GM12878 (cell line): ENCODE results near the gene SPRED3. TPM values are rescaled to one million over a fixed set of nuclear protein-coding genes. Genes with fewer than 3 reads are reported as not detected.

ENCODE experiments used
- ATAC-seq: fragments of 200-7000 bp; cut with Tn5 transposase; 3 replicates; pipeline ENCODE4 v1.9.1; 2020; ENCODE audit warnings: mild to moderate bottlenecking, moderate library complexity
- BruUV-seq: library from RNA; stranded (reverse); fragments of 400-500 nt; replicated peaks from 2 replicates; lab custom pipeline; 2021; lab: Mats Ljungman, UMichigan
- CTCF ChIA-PET: fragments of 300-600 bp; sonication (Branson Sonifier 250); formaldehyde crosslinking; extraction: SDS; loops from one replicate; lab custom pipeline; 2021; ENCODE audit warnings: inconsistent platforms; lab: Yijun Ruan, JAX
- POLR2A ChIA-PET: fragments of 350-600 bp; formaldehyde crosslinking; extraction: SDS; loops from one replicate; lab custom pipeline; 2021; ENCODE audit warnings: inconsistent platforms; lab: Charles Lee
- RAD21 ChIA-PET: fragments of 300-600 bp; sonication (Branson Sonifier 250); formaldehyde crosslinking; loops from one replicate; lab custom pipeline; 2023; ENCODE audit warnings: antibody characterized with exemption; ENCODE audit not compliant: unreplicated experiment; lab: Charles Lee
- SMC1A ChIA-PET: fragments of 300-600 bp; sonication (Branson Sonifier 250); formaldehyde crosslinking; loops from one replicate; lab custom pipeline; 2023; ENCODE audit not compliant: unreplicated experiment, uncharacterized antibody; lab: Charles Lee
- DNase-seq: peaks from one replicate; pipeline ENCODE4 v3.0.0-alpha.2; 2011; ENCODE audit warnings: low read depth, low spot score
- FAIRE-seq: peaks from 3 replicates; lab custom pipeline; 2011; peaks lifted over from hg19 to GRCh38; lab: Jason Lieb, UNC
- H2AFZ ChIP-seq: 2 replicates; pipeline ENCODE4 v1.6.0; 2011; ENCODE audit warnings: low read depth, low read length, control low read depth; ENCODE audit not compliant: control insufficient read depth
- H3K27ac ChIP-seq: 2 replicates; pipeline ENCODE4 v1.5.1; 2011; ENCODE audit warnings: control low read depth; ENCODE audit not compliant: control insufficient read depth, insufficient read depth
- H3K27me3 ChIP-seq, 2 experiments: replicated peaks in 1 of 2; 2 replicates each; pipeline versions ENCODE4 v1.6.0 to v1.6.1; 2011; ENCODE audit warnings: low read length in 1 of 2; ENCODE audit not compliant: control insufficient read depth in 2 of 2, insufficient read depth in 2 of 2
- H3K36me3 ChIP-seq, 2 experiments: 2 replicates each; pipeline ENCODE4 v1.5.1; 2011; ENCODE audit warnings: low read length in 1 of 2; ENCODE audit not compliant: control insufficient read depth in 2 of 2, insufficient read depth in 2 of 2
- H3K4me1 ChIP-seq: 2 replicates; pipeline ENCODE4 v1.6.1; 2011; ENCODE audit warnings: mild to moderate bottlenecking, low read length, moderate library complexity, mixed read lengths; ENCODE audit not compliant: control insufficient read depth, insufficient read depth
- H3K4me2 ChIP-seq: 2 replicates; pipeline ENCODE4 v1.6.0; 2011; ENCODE audit warnings: control low read depth; ENCODE audit not compliant: control insufficient read depth, insufficient read depth
- H3K4me3 ChIP-seq: fragments of 200-600 bp; sonication (generic); 2 replicates; pipeline ENCODE4 v1.5.1; 2016
- H3K79me2 ChIP-seq: 2 replicates; pipeline ENCODE4 v1.6.0; 2011; ENCODE audit warnings: low read length; ENCODE audit not compliant: control insufficient read depth, insufficient read depth
- H3K9ac ChIP-seq: 2 replicates; pipeline ENCODE4 v1.8.0; 2011; ENCODE audit warnings: low read length, control low read depth, mixed read lengths; ENCODE audit not compliant: control insufficient read depth, insufficient read depth
- H3K9me3 ChIP-seq: replicated peaks from 3 replicates; pipeline ENCODE4 v1.5.1; 2011; ENCODE audit warnings: mild to moderate bottlenecking, low read length; ENCODE audit not compliant: control insufficient read depth, insufficient read depth
- H4K20me1 ChIP-seq: 2 replicates; pipeline ENCODE4 v1.6.0; 2011; ENCODE audit not compliant: control insufficient read depth, insufficient read depth
- ASH2L ChIP-seq: fragments of 300-600, 200-600 bp; sonication (generic); IDR thresholded peaks from 2 replicates; pipeline ENCODE4 v1.6.1; 2017; ENCODE audit warnings: low read depth, mild to moderate bottlenecking, borderline replicate concordance
- BCL3 ChIP-seq: IDR thresholded peaks from 2 replicates; pipeline ENCODE4 v1.6.1; 2011; ENCODE audit warnings: borderline replicate concordance, low read depth, mild to moderate bottlenecking, moderate library complexity, low read length; ENCODE audit not compliant: insufficient read depth, poor library complexity, severe bottlenecking
- CEBPB ChIP-seq, 2 experiments: fragments of 150-350 bp in 1 of 2; IDR thresholded peaks; 2 replicates each; pipeline ENCODE4 v1.6.1; 2012 to 2014; ENCODE audit warnings: low read depth in 2 of 2, low read length in 2 of 2, borderline replicate concordance in 1 of 2, inconsistent platforms in 1 of 2
- E2F4 ChIP-seq: IDR thresholded peaks from 2 replicates; pipeline ENCODE4 v1.6.1; 2012; ENCODE audit warnings: low read depth, low read length, improper control_type of control experiment
- HSF1 ChIP-seq: fragments of 150-350 bp; IDR thresholded peaks from 2 replicates; pipeline ENCODE4 v1.6.1; 2014; ENCODE audit warnings: mild to moderate bottlenecking, low read depth, low read length
- KAT2A ChIP-seq: conservative IDR thresholded peaks from 2 replicates; pipeline ENCODE4 v1.6.1; 2011; ENCODE audit warnings: low read depth, low read length; ENCODE audit not compliant: control insufficient read depth
- MYB ChIP-seq: fragments of 150-350 bp; IDR thresholded peaks from 2 replicates; pipeline ENCODE4 v1.6.1; 2014; ENCODE audit warnings: mild to moderate bottlenecking, low read depth, low read length, borderline replicate concordance
- POLR2AphosphoS5 ChIP-seq: IDR thresholded peaks from 2 replicates; pipeline ENCODE4 v1.6.1; 2011; ENCODE audit warnings: mild to moderate bottlenecking, low read length, inconsistent platforms
- POU2F2 ChIP-seq: IDR thresholded peaks from 3 replicates; pipeline ENCODE4 v1.6.1; 2011; ENCODE audit warnings: low read depth, mild to moderate bottlenecking, low read length, borderline replicate concordance
- RB1 ChIP-seq: fragments of 450-650 bp; formaldehyde crosslinking; IDR thresholded peaks from 2 replicates; pipeline ENCODE4 v1.6.1; 2017; ENCODE audit warnings: mild to moderate bottlenecking, borderline replicate concordance
- RCOR1 ChIP-seq: conservative IDR thresholded peaks from 2 replicates; pipeline ENCODE4 v1.6.1; 2012; ENCODE audit warnings: low read depth, low read length, improper control_type of control experiment
- RFX5 ChIP-seq: IDR thresholded peaks from 2 replicates; pipeline ENCODE4 v1.6.1; 2011; ENCODE audit warnings: low read depth, low read length, improper control_type of control experiment
- RUNX3 ChIP-seq: IDR thresholded peaks from 2 replicates; pipeline ENCODE4 v1.6.1; 2012; ENCODE audit warnings: low read length, inconsistent platforms
- SREBF2 ChIP-seq: IDR thresholded peaks from 2 replicates; pipeline ENCODE4 v1.6.1; 2012; ENCODE audit warnings: mild to moderate bottlenecking, low read length
- TARDBP ChIP-seq: IDR thresholded peaks from 2 replicates; pipeline ENCODE4 v1.6.1; 2016; ENCODE audit warnings: borderline replicate concordance
- TCF7 ChIP-seq: IDR thresholded peaks from 2 replicates; pipeline ENCODE4 v1.6.1; 2014; ENCODE audit warnings: antibody characterized with exemption, borderline replicate concordance
- WGBS: methylation state at CpG from one replicate; pipeline ENCODE4 v1.1.6; 2016; ENCODE audit warnings: low lambda C conversion rate; ENCODE audit not compliant: insufficient replicate concordance, insufficient coverage; ENCODE audit errors: missing lambda C conversion rate; 5-methylcytosine and 5-hydroxymethylcytosine counted together
- in situ Hi-C: fragments of 300-500 bp; cut with MboI; formaldehyde crosslinking; loops from 9 replicates; pipeline ENCODE4 v1.14.3; 2018; ENCODE audit warnings: mixed read lengths
- intact Hi-C: fragments of 100-400 bp; cut with micrococcal nuclease; formaldehyde crosslinking; loops from one replicate; pipeline ENCODE4 v1.14.2; 2022; ENCODE audit not compliant: unreplicated experiment
- polyA plus RNA-seq, 11 experiments: library from polyadenylated mRNA; depleted of rRNA in 4 of 11; unstranded in 6 of 11; stranded (reverse) in 5 of 11; fragments of >200 nt; fragmentation: Nextera tagmentation in 4 of 11; fragmentation: Illumina TruSeq in 1 of 11; extraction: Ambion mirVana in 4 of 11; extraction: Trizol in 1 of 11; gene quantifications; 1 replicate in 1 of 11; 2 replicates in 10 of 11; pipeline versions ENCODE4 v1.2.1 to v1.2.3, GENCODE V29; 2011 to 2016; ENCODE audit warnings: inconsistent platforms in 2 of 11, missing spikeins in 2 of 11, low read depth in 1 of 11
- total RNA-seq, 4 experiments: library from RNA; depleted of rRNA in 3 of 4; stranded (reverse); fragments of >200 nt in 3 of 4; fragmentation: Illumina TruSeq in 1 of 4; extraction: Trizol in 1 of 4; gene quantifications; 2 replicates each; pipeline versions ENCODE4 v1.2.1 to v1.2.3, GENCODE V29; 2013 to 2021
- TF ChIP-seq, protein P1 (sequence below): IDR thresholded peaks from 2 replicates; pipeline ENCODE4 v1.6.1; 2011; ENCODE audit warnings: low read depth, low read length, improper control_type of control experiment, borderline replicate concordance

The SPRED3 gene
- total and polyA plus RNA-seq, 10 of the 15 experiments (the other 5 are each of a cell fraction or from before 2014, with no cell fraction given), result 0.09 to 1.5 (median 0.31) TPM; not detected in 2

DNA sequence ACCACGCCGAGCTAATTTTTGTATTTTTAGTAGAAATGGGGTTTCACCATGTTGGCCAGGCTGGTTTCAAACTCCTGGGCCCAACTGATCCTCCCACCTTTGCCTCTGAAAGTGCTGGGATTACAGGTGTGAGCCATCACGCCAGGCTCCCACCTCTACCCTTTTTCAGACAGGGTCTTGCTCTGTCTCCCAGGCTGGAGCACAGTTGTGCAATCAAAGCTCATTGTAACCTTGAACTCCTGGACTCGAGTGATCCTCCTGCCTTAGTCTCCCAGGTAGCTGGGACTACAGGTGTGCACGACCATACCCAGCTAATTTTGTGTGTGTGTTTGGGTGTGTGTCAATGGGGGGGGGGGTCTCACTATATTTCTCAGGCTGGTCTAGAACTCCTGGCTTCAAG, 35.8 kb downstream of the SPRED3 start:
- ChIA-PET POLR2A (interaction anchor here (0.6 kb wide), 1 partner anchor 238 kb away, joined by 4 read pairs; no protein-coding TSS in a partner anchor), SMC1A (no interaction called here), CTCF (interaction anchor here (2.1 kb wide), 1 partner anchor 22 kb away, joined by 9 read pairs; the partner anchor contains the start of gene FAM98C), RAD21 (interaction anchor here (0.7 kb wide), 1 partner anchor 21 kb away, joined by 3 read pairs; no protein-coding TSS in a partner anchor)
- Histone ChIP-seq H3K27me3 (no peaks in the 10 kb centered on the region; a peak in 1 of 4 replicates), H3K4me3 (no peak overlapping the region), H3K27ac (no peak overlapping the region), H2AFZ (no peak overlapping the region), H3K9ac (no peak overlapping the region), H3K9me3 (no peaks in the 10 kb centered on the region), H3K36me3 (no peaks in the 10 kb centered on the region), H3K4me2 (no peak overlapping the region), H4K20me1 (no peaks in the 10 kb centered on the region), H3K4me1 (peaks cover 16% of the 10 kb centered on the region), H3K79me2 (no peaks in the 10 kb centered on the region)
- 34% methylated on average over 5 of the region's 5 CpGs for WGBS
- FAIRE-seq, result no peak
- intact Hi-C loops, result no loop called here
- no TSS peak for BruUV-seq
- DNase-seq, result no peak
- in situ Hi-C loops, result loop anchor here (25.0 kb wide), 1 partner anchor 213 kb away; the partner anchor contains the start of gene ACTN4
- no peak for ATAC-seq
- TF ChIP-seq BCL3 (no peak), KAT2A (no peak), POLR2AphosphoS5 (no peak), TCF7 (no peak), HSF1 (no peak), TARDBP (no peak), RB1 (no peak), MYB (no peak), RCOR1 (no peak), SREBF2 (no peak), POU2F2 (no peak), CEBPB (IDR thresholded peaks at IDR 0.05; ENCODE audit: borderline replicate concordance in 1 of 2, low read depth in 2 of 2, low read length in 2 of 2) (no peak), RUNX3 (no peak), E2F4 (no peak), RFX5 (no peak), ASH2L (no peak)
- TF ChIP-seq, protein P1, sequence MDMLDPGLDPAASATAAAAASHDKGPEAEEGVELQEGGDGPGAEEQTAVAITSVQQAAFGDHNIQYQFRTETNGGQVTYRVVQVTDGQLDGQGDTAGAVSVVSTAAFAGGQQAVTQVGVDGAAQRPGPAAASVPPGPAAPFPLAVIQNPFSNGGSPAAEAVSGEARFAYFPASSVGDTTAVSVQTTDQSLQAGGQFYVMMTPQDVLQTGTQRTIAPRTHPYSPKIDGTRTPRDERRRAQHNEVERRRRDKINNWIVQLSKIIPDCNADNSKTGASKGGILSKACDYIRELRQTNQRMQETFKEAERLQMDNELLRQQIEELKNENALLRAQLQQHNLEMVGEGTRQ, result no peak
